ENCODE results near the gene MATK. TPM values are rescaled to one million over a fixed set of nuclear protein-coding genes. Genes with fewer than 3 reads are reported as not detected.
A peak's percentile ranks its signal among the peaks of the same experiment; 100 is the strongest.
"Not testable (repeated sequence)": the region's sequence is repeated elsewhere in the genome, so short reads cannot be mapped to it uniquely, and the experiment has no call there.

The MATK gene
- total RNA-seq, 2 donors from 2014 or later: 14.8 to 17.1 TPM

DNA sequence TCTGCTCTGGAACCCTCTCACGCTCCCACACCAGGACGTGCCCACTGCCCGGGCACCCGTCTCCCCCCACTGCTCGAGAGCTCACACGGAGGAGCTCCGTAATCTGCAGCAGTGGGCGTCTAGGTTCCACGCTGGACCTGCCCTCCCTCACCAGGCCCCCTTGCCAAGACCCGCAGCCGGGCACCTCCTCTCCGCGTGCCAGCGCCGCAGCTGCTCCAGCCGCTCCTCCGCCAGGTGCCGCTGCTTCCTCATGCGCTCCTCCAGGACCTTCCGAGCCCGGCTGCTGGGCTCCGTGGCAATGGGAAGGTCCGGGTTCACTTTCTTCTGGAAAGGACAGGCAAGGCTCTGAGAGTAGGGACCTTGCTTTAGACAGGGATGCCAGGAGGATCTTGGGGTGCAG, 35.0 kb upstream of the MATK start:
- no peak for ATAC-seq (replicated peaks)
- Mint-ChIP-seq H3K9me3 (no peaks in the 10 kb centered on the region), H3K4me3 (no peak overlapping the region), H3K27me3 (no peaks in the 10 kb centered on the region), H3K27ac (no peak overlapping the region), H3K4me1 (peaks cover 5% of the 10 kb centered on the region), H3K36me3 (ENCODE audit: low read depth) (no peaks in the 10 kb centered on the region)

DNA sequence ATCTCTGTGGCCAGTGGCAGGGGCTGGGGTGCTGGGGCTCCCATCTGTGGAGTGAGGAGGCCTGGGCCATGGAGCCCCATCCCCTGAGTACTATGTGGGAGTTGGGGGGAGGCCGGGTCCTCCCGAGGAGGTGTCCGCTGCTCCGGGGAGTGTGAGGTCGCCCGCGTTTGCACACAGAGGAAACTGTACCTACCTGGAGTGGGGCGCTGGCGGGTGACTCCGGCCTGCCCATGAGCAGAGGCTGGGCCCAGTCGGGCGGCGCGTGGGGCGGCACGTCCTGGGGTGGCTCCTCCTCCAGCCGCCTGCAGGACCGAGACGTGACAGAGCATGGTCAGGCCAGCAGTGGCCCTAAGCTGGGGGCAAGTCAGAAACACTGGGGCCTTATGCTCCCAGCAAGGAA, 33.8 kb upstream of the MATK start:
- no peaks in the 10 kb centered on the region for H3K9me3 Mint-ChIP-seq
- H3K4me3 Mint-ChIP-seq: no peak overlapping the region
- peaks cover 5% of the 10 kb centered on the region for H3K4me1 Mint-ChIP-seq
- H3K27me3 Mint-ChIP-seq: no peaks in the 10 kb centered on the region
- H3K27ac Mint-ChIP-seq: no peak overlapping the region
- H3K36me3 Mint-ChIP-seq (ENCODE audit: low read depth): no peaks in the 10 kb centered on the region
- no peak for ATAC-seq (replicated peaks)

DNA sequence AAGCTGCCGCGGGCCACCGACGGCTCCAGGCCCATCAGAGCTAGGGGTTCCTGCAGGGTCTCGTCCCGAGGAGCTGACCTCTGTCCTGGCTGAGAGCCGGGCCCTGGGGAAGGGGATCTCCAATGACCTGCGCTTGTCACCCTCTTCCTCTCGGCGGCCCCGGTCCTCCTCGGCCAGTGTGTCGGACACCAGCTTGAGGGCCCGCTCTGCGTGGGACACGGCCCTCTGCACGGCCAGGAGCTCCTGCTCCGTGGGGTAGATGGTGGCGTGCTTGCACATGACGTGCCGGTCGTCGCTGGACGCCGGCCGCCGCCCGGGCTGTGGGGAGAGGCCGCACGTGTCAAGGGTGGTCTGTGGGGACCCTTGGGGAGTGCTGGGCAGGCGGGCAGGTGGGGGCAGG, 32.7 kb upstream of the MATK start:
- no peak for ATAC-seq (replicated peaks)
- no peaks in the 10 kb centered on the region for H3K36me3 Mint-ChIP-seq (ENCODE audit: low read depth)
- H3K4me3 Mint-ChIP-seq: peak overlapping the region; percentile 62
- H3K27ac Mint-ChIP-seq: peak overlapping the region; percentile 88
- peaks cover 5% of the 10 kb centered on the region for H3K4me1 Mint-ChIP-seq
- H3K9me3 Mint-ChIP-seq: no peaks in the 10 kb centered on the region
- no peaks in the 10 kb centered on the region for H3K27me3 Mint-ChIP-seq

DNA sequence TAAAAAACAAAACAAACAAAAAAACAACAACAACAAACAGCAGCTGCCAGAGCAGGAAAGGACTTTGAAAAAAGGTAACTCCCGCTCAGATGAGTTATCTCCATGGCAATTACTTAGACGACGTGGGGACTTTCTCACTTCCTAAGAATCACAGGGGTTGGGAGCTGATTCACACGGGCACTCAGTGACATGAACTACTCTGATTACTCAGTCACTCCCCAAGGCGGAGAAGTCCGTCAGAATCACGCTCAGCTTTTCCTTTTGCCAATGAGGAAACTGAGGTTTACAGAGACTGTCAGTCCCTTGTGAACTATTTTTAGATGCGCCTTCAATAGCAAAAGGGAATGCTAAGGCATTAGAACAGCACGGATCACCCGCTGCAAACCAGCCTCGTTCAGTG, 32.3 kb upstream of the MATK start:
- H3K27ac Mint-ChIP-seq: peak overlapping the region; percentile 88

DNA sequence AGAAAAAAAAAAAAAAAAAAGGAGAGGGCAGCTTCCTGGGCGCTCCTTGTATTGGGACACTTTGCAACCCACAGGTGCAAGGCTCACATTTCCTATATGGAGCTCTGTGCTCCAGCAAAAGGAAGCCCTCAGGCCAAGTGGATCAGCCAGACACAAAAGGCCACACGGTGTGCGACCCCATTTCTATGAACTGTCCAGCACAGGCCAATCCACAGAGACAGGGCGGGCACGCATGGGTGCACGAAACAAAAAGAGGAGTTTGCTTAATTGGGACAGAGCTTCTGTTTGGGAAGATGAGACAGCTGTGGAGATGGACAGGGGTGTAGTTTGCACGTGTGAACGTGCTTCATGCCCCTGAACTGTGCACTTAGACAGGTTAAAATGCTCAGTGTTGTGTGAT, 31.6 kb upstream of the MATK start:
- no peak for ATAC-seq (replicated peaks)
- Mint-ChIP-seq H3K27ac (peak overlapping the region; percentile 88), H3K4me3 (peak overlapping the region; percentile 62), H3K4me1 (peaks cover 7% of the 10 kb centered on the region), H3K36me3 (ENCODE audit: low read depth) (peaks cover 2% of the 10 kb centered on the region), H3K27me3 (no peaks in the 10 kb centered on the region), H3K9me3 (no peaks in the 10 kb centered on the region)

More for the DNA sequence above, 32.3 kb upstream of the MATK start:
- ATAC-seq (replicated peaks): peak; percentile 90
- Mint-ChIP-seq H3K4me1 (peaks cover 5% of the 10 kb centered on the region), H3K9me3 (no peaks in the 10 kb centered on the region), H3K36me3 (ENCODE audit: low read depth) (no peaks in the 10 kb centered on the region), H3K4me3 (peak overlapping the region; percentile 62), H3K27me3 (no peaks in the 10 kb centered on the region)

DNA sequence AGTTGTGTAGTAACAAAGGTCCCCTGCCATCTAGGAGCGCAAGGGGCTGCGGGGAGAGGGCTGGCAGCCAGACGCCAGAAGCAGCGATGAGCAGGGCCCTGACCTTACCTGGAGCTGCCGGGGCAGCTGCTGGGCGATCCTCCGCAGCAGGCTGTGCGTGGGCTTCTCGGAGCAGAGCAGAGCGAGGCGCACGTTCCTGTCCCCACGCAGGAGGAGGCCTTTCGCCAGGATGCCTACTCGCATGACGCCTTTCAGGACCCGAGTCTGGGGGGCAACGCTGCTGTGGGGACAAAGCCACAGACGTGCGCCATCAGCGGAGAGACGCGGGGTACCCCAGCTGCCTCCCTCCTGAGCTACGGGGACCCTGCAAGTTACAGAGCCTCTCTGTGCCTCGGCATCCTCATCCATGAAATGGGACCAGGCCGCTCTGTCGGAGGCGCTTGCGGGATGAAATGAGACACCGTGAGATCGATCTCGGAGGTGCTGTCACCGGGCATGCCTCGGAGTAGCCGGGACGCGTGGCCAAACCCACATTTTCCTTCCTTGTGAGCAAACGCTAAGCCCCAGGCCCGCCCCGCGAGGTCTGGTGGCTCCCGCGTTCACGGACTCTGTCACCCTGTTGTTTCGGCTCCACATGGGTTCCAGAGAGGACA, 30.5 kb upstream of the MATK start:
- no peak for ATAC-seq (replicated peaks)
- H3K4me3 Mint-ChIP-seq: no peak overlapping the region
- peaks cover 13% of the 10 kb centered on the region for H3K4me1 Mint-ChIP-seq
- peaks cover 8% of the 10 kb centered on the region for H3K36me3 Mint-ChIP-seq (ENCODE audit: low read depth)
- no peaks in the 10 kb centered on the region for H3K27me3 Mint-ChIP-seq
- no peaks in the 10 kb centered on the region for H3K9me3 Mint-ChIP-seq
- no peak overlapping the region for H3K27ac Mint-ChIP-seq

DNA sequence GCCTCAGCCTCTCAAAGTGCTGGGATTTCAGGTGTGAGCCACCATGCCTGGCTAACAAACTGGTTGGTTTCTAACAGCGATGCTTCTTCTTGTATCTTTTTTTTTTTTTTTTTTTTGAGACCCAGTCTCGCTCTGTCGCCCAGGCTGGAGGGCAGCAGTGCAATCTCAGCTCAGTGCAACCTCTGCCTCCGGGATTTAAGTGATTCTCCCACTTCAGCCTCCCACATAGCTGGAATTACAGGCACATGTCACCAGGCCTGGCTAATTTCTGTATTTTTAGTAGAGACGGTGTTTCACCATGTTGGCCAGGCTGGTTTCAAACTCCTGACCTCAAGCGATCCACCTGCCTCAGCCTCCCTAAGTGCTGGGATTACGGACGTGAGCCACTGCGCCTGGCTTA, 30.0 kb upstream of the MATK start:
- H3K36me3 Mint-ChIP-seq (ENCODE audit: low read depth); H3K4me3 Mint-ChIP-seq; H3K27ac Mint-ChIP-seq; H3K27me3 Mint-ChIP-seq; ATAC-seq (replicated peaks); H3K9me3 Mint-ChIP-seq: not testable (repeated sequence)
- peaks cover 13% of the 10 kb centered on the region for H3K4me1 Mint-ChIP-seq

DNA sequence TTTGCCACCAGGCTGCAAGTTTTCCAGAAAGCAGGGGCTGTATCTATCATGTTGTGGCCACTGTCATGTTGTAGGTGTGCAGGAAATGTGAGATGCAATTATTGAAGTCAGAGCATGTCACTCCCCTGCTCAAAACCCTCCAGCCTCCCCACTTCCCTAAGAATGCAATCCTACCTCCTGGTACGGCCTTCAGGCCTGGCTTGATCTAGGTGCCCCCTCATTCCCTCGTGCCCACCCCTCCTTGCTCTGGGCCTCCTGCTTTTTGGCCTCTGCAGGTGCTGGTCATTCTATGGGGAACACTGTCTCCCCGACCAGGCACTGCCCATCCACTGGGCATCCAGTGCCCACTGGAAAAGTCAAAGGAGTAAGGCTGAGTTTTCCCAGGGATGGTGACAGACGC, 28.5 kb upstream of the MATK start:
- H3K4me3 Mint-ChIP-seq: peak overlapping the region; percentile 10
- no peaks in the 10 kb centered on the region for H3K9me3 Mint-ChIP-seq
- ATAC-seq (replicated peaks): no peak
- H3K4me1 Mint-ChIP-seq: peaks cover 13% of the 10 kb centered on the region
- H3K36me3 Mint-ChIP-seq (ENCODE audit: low read depth): peaks cover 8% of the 10 kb centered on the region
- no peaks in the 10 kb centered on the region for H3K27me3 Mint-ChIP-seq
- peak overlapping the region; percentile 99 for H3K27ac Mint-ChIP-seq

DNA sequence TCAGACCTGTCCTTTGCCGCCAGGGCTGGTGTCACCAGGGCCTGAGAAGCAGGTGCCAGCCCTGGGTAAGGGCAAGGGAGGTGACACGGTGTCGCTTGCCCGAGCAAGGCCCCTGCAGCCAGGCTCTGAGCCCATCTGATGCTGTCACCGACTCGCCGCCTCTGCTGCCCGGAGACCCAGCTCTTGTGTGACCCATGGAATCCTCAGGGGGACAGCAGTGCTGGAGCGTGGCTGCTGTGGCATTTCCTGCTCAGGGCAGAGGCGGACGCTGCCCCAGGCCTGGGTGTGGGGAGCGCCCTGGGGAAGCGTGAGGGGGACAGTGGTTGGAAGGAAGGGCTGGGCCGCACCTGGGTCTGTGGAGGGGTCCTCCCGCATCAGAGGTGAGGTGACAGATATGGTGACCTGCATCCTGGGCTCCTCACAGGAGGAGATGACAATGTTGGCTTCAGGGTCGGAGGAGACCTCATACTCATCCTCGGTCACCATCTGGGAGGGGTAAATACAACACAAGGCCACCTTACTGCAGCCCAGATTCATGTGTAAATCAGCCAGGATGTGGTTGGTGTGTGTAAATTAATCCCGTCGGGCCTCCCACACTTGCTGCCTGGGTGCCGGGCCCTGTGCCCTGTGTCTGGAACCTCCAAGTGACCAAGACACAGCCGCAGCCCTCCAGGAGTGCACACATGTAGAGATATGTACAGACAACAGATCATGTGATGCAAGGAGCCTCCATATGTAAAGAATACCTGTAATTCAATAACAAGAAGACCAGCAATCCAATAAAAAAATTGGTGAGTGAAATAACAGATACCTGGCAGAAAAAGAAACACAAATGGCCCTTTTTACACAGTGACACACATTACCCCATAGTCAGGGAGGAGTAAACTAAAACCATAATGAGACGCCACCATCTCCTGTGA, 27.6 kb upstream of the MATK start:
- H3K27ac Mint-ChIP-seq: peak overlapping the region; percentile 99
- H3K9me3 Mint-ChIP-seq: no peaks in the 10 kb centered on the region
- H3K4me1 Mint-ChIP-seq: peaks cover 13% of the 10 kb centered on the region
- ATAC-seq (replicated peaks): peak; percentile 22
- no peaks in the 10 kb centered on the region for H3K27me3 Mint-ChIP-seq
- peaks cover 8% of the 10 kb centered on the region for H3K36me3 Mint-ChIP-seq (ENCODE audit: low read depth)
- peak overlapping the region; percentile 86 for H3K4me3 Mint-ChIP-seq

DNA sequence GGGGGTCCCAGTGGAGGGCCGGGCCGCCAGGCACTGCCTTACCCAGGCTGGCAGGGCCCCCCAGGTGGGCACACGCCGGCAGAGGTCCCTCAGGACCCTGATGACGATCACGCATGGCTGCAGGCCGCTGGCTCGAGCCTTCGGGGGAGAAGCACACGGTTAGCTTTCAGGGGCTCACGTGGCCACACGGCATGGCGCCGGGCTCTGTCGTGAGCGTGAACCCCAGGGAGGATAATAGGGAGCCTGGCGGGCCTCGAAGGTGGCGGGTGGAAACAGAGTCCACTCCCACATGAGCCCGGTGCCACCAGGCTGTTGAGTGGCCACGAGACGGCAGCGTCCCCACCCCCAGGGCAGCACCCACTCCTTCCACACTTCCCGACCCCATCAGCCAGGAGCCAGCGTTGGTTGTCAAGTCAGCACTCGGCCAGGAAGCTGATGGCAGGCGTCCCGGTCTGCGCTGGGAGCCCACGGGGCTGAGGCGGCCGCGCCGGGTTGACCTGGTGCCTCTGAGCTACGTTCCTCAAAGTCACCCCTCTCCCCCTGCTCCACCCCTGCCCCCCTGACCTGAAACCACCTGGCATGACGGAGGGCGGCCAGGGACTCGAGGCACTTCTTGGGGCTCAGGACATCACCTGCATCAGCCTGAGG, 24.7 kb upstream of the MATK start:
- Mint-ChIP-seq H3K4me3 (peak overlapping the region; percentile 17), H3K9me3 (peaks cover 4% of the 10 kb centered on the region), H3K36me3 (ENCODE audit: low read depth) (peaks cover 8% of the 10 kb centered on the region), H3K27ac (no peak overlapping the region), H3K4me1 (peaks cover 13% of the 10 kb centered on the region), H3K27me3 (no peaks in the 10 kb centered on the region)
- no peak for ATAC-seq (replicated peaks)

DNA sequence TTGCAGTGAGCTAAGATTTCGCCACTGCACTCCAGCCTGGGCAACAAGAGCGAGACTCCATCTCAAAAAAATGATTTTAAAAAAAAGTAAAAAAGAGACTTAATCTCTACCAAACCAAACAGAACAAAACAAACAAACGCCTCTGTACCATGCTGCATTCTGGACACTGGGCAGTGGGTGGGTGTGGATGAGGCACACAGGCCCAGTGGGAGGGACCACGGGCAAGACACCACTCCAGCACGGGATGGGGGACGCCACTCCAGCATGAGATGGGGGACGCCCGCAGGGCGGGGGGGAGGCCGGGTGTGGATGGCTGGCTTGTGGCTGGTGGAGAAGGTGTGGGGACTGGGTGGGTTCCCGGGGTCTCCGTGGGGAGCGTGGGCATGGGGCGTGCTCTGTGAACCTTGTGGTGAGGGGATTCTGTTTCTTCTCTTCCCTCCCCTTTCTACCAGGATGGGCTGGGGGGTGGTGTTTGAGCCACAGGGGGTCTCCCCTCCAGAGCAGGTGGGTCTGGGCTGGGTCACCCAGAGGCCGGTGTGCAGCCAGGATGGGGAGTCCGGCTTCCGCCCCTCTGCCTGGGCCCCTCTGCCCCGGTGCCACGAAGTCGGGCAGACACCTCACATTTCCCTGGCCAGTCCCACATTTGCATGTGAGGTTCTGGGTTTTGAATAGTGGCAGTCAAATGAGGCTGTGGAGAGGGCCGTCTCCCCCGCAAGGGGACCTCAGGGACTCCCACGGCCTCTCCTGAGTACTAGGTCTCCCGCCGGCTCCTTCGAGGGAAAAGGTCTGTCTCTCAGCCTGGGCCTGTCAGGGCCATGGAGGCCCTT, 23.9 kb upstream of the MATK start:
- H3K27ac Mint-ChIP-seq: no peak overlapping the region
- H3K36me3 Mint-ChIP-seq (ENCODE audit: low read depth): peaks cover 8% of the 10 kb centered on the region
- peaks cover 4% of the 10 kb centered on the region for H3K9me3 Mint-ChIP-seq
- H3K4me1 Mint-ChIP-seq: peaks cover 13% of the 10 kb centered on the region
- ATAC-seq (replicated peaks): peak; percentile 16
- no peaks in the 10 kb centered on the region for H3K27me3 Mint-ChIP-seq
- no peak overlapping the region for H3K4me3 Mint-ChIP-seq

DNA sequence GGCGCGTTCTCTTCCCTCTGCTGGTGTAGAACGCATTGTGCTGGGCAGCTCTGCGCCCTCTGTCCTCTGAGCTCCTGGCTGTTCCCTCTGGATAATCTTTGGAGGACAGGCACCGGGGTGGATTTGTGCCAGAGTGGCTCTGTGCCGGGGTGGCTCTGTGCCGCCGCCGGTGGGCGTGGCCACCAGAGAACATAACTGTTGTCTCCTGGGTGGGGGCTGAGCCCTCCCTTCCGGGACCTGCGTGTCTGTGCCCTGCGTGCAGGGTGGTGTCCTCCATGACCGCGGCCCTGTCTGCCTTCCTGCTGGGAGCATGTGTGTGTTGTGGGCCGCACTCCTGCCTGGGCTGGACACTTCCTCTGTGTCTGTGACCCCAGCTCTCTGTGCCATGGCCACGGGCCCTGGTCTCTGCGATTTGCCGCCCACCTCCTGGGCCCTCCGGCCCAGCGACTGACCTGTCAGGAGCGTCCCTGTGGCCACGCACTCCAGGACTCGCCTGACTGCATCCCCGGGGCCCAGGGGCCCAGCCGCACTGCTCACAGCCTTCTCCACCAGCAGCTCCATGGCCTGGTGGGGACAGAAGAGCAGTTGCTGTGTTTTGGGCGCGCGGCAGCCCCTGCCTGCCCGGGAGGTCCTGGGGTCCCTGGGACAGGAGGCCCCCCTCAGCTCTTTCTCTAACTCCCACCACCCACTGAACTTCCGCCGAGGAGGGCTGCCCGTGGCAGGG, 22.4 kb upstream of the MATK start:
- Mint-ChIP-seq H3K4me1 (peaks cover 13% of the 10 kb centered on the region), H3K27ac (no peak overlapping the region), H3K4me3 (no peak overlapping the region), H3K9me3 (peaks cover 4% of the 10 kb centered on the region), H3K36me3 (ENCODE audit: low read depth) (peaks cover 8% of the 10 kb centered on the region), H3K27me3 (no peaks in the 10 kb centered on the region)
- ATAC-seq (replicated peaks): no peak

DNA sequence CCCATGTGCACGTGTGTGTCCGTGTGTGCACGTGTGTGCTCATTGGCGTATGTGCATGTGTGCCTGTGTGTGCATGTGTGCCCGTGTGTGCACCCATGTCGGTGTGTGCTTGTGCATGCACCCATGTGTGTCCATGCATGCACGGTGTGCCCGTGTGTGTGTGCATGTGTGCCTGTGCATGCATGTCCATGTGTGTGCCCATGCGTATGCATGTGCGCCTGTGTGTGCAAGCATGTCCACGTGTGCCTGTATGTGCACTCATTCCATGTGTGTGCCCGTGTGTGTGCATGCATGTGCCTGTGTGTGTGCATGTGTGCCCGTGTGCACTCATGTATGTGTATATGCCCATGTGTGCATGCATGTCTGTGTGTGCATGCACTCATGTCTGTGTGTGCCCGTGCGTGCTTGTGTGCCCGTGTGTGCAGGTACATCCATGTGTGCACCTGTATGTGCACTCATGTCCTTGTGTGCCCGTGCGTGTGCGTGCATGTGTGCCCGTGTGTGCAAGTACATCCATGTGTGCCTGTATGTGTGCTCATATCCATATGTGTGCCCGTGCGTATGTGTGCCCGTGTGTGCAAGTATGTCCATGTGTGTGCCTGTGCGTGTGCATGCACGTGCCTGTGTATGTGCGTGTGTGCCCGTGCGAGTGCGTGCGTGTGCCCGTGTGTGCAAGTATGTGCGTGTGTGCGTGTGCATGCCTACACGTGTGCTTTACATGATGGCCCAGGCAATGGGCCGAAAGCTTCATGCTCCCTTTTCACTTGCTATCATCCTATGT, 21.6 kb upstream of the MATK start:
- no peak overlapping the region for H3K4me3 Mint-ChIP-seq
- ATAC-seq (replicated peaks): no peak
- H3K4me1 Mint-ChIP-seq: peaks cover 11% of the 10 kb centered on the region
- H3K27ac Mint-ChIP-seq: no peak overlapping the region
- H3K9me3 Mint-ChIP-seq: peaks cover 4% of the 10 kb centered on the region
- H3K27me3 Mint-ChIP-seq: no peaks in the 10 kb centered on the region
- peaks cover 6% of the 10 kb centered on the region for H3K36me3 Mint-ChIP-seq (ENCODE audit: low read depth)

Data from activated T-helper 17 cell treated with anti-CD3 and anti-CD28 coated beads, Interleukin-2, amount 50 U/mL, for 72 hours (primary cell).